OCI-LY7 (cell line): ENCODE measurements around the gene STK33. TPM values are rescaled to one million over a fixed set of nuclear protein-coding genes. Genes with fewer than 3 reads are reported as not detected.

Experiments used
- BruUV-seq: library from RNA; stranded (reverse); fragments of 400-500 nt; replicated peaks from 2 replicates; lab custom pipeline; 2021; lab: Mats Ljungman, UMichigan
- CTCF ChIA-PET: fragments of 300-600 bp; sonication (Branson Sonifier 250); formaldehyde crosslinking; loops from one replicate; lab custom pipeline; 2022; ENCODE audit warnings: antibody characterized with exemption; ENCODE audit not compliant: unreplicated experiment; lab: Charles Lee
- POLR2A ChIA-PET: fragments of 300-600 bp; sonication (Branson Sonifier 250); formaldehyde crosslinking; loops from one replicate; lab custom pipeline; 2022; ENCODE audit warnings: antibody characterized with exemption; lab: Charles Lee
- DNase-seq: peaks from one replicate; pipeline ENCODE4 v3.0.0-alpha.2; 2015; ENCODE audit warnings: low spot score
- H2AFZ ChIP-seq: fragments of 200-600 bp; sonication (generic), shearing (Covaris generic); 2 replicates; pipeline ENCODE4 v1.6.1; 2014; ENCODE audit warnings: mild to moderate bottlenecking, antibody characterized with exemption, low read length, moderate library complexity
- H3K27ac ChIP-seq: fragments of 200-600 bp; sonication (generic); 2 replicates; pipeline ENCODE4 v1.5.1; 2014; ENCODE audit warnings: mixed run types, low read depth, mild to moderate bottlenecking, moderate library complexity, low read length, inconsistent platforms; ENCODE audit not compliant: poor library complexity, severe bottlenecking
- H3K36me3 ChIP-seq: fragments of 200-600 bp; sonication (generic); 2 replicates; pipeline ENCODE4 v1.6.1; 2014; ENCODE audit warnings: mild to moderate bottlenecking, antibody characterized with exemption, low read length, moderate library complexity, mixed read lengths; ENCODE audit not compliant: insufficient read depth
- H3K4me1 ChIP-seq: fragments of 200-600 bp; sonication (generic); 2 replicates; pipeline ENCODE4 v1.5.1; 2014; ENCODE audit warnings: mild to moderate bottlenecking, low read length; ENCODE audit not compliant: insufficient read depth, poor library complexity, severe bottlenecking
- H3K4me2 ChIP-seq: fragments of 200-600 bp; sonication (generic); 2 replicates; pipeline ENCODE4 v1.6.1; 2014; ENCODE audit warnings: mild to moderate bottlenecking, low read length
- H3K4me3 ChIP-seq: fragments of 200-600 bp; sonication (generic); 2 replicates; pipeline ENCODE4 v1.5.1; 2014; ENCODE audit warnings: mild to moderate bottlenecking, low read depth, low read length; ENCODE audit not compliant: poor library complexity, severe bottlenecking
- H3K79me2 ChIP-seq: fragments of 200-600 bp; sonication (generic); 2 replicates; pipeline ENCODE4 v1.6.1; 2016; ENCODE audit warnings: low read depth, mild to moderate bottlenecking, low read length, moderate library complexity, mixed read lengths; ENCODE audit not compliant: insufficient read depth
- H3K9me2 ChIP-seq: fragments of 200-600 bp; sonication (generic); 2 replicates; pipeline ENCODE4 v1.6.1; 2016; ENCODE audit warnings: mild to moderate bottlenecking, low read length, mixed read lengths; ENCODE audit not compliant: insufficient read depth
- H3K9me3 ChIP-seq: fragments of 200-600 bp; sonication (generic); 2 replicates; pipeline ENCODE4 v1.6.1; 2014; ENCODE audit warnings: mild to moderate bottlenecking, mixed run types, low read length, mixed read lengths
- H4K20me1 ChIP-seq: fragments of 200-600 bp; sonication (generic); 2 replicates; pipeline ENCODE4 v1.6.1; 2014; ENCODE audit warnings: mild to moderate bottlenecking, antibody characterized with exemption, low read length, moderate library complexity, mixed read lengths; ENCODE audit not compliant: insufficient read depth
- EZH2phosphoT487 ChIP-seq: fragments of 200-600 bp; sonication (generic); IDR thresholded peaks from 2 replicates; pipeline ENCODE4 v1.6.1; 2018; ENCODE audit warnings: low read depth, borderline replicate concordance, mild to moderate bottlenecking, mixed run types, antibody characterized with exemption, low read length, moderate library complexity, mixed read lengths
- intact Hi-C: fragments of 100-400 bp; cut with micrococcal nuclease; formaldehyde crosslinking; loops from one replicate; pipeline ENCODE4 v1.10.0; 2022; ENCODE audit not compliant: unreplicated experiment
- total RNA-seq, 2 experiments: library from RNA; depleted of rRNA in 1 of 2; stranded (reverse); fragments of >200 nt in 1 of 2; shearing (Covaris generic) in 1 of 2; gene quantifications; 2 replicates each; pipeline ENCODE4 v1.2.3, GENCODE V29; 2014 to 2022
- TF ChIP-seq, protein P1 (sequence below): fragments of 200-600 bp; sonication (generic); conservative IDR thresholded peaks from 2 replicates; pipeline ENCODE4 v1.5.1; 2014; ENCODE audit warnings: mild to moderate bottlenecking, antibody characterized with exemption, low read length, moderate library complexity, mixed read lengths

Gene STK33
- total RNA-seq, 2 experiments from 2014 or later = 0.73 TPM; not detected in 1

DNA sequence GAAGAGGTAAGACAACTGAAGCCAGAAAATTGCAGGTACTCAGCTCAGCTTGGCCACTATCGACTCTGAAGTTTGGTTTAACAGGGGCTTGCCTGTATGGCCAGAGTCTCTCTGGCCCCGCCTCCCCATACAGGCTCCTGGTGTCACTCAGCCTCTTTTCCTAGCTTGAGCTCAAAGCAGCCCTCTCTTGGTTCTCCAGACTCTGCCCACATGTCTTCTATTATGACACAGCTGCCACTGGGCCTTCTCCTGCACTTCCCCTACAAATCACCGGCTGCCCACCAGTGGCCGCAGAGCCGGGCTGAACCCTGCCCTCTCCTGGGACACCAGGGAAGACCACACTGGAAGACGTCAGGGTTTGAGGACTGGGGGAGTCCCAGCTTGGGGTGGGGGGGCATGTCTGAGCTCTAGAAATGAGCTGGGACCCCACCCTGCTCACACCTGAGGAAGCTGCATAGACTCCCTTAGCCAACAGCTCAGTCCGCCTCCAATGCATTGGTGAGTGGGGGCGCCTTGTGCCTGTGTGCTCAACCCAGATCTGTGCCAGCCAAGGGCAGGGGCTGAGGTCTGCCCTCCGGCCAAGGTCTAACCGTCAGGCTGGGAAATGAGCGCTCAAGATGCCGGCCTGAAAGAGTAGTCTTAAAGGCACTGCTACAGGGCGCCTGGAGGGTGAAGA is 236.0 kb downstream of the STK33 start:
- no peak for TF ChIP-seq EZH2phosphoT487
- TF ChIP-seq, protein P1, sequence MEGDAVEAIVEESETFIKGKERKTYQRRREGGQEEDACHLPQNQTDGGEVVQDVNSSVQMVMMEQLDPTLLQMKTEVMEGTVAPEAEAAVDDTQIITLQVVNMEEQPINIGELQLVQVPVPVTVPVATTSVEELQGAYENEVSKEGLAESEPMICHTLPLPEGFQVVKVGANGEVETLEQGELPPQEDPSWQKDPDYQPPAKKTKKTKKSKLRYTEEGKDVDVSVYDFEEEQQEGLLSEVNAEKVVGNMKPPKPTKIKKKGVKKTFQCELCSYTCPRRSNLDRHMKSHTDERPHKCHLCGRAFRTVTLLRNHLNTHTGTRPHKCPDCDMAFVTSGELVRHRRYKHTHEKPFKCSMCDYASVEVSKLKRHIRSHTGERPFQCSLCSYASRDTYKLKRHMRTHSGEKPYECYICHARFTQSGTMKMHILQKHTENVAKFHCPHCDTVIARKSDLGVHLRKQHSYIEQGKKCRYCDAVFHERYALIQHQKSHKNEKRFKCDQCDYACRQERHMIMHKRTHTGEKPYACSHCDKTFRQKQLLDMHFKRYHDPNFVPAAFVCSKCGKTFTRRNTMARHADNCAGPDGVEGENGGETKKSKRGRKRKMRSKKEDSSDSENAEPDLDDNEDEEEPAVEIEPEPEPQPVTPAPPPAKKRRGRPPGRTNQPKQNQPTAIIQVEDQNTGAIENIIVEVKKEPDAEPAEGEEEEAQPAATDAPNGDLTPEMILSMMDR = no peak
- no peaks in the 10 kb centered on the region for H4K20me1 ChIP-seq
- intact Hi-C loops = no loop called here
- no peaks in the 10 kb centered on the region for H3K79me2 ChIP-seq
- H3K4me1 ChIP-seq = no peaks in the 10 kb centered on the region
- no peaks in the 10 kb centered on the region for H3K9me3 ChIP-seq
- no TSS peak for BruUV-seq
- H3K4me2 ChIP-seq = no peak overlapping the region
- DNase-seq = no peak
- ChIA-PET POLR2A (no interaction called here), CTCF (no interaction called here)
- no peak overlapping the region for H3K27ac ChIP-seq
- no peak overlapping the region for H2AFZ ChIP-seq
- no peak overlapping the region for H3K4me3 ChIP-seq
- H3K9me2 ChIP-seq = no peaks in the 10 kb centered on the region
- no peaks in the 10 kb centered on the region for H3K36me3 ChIP-seq

DNA sequence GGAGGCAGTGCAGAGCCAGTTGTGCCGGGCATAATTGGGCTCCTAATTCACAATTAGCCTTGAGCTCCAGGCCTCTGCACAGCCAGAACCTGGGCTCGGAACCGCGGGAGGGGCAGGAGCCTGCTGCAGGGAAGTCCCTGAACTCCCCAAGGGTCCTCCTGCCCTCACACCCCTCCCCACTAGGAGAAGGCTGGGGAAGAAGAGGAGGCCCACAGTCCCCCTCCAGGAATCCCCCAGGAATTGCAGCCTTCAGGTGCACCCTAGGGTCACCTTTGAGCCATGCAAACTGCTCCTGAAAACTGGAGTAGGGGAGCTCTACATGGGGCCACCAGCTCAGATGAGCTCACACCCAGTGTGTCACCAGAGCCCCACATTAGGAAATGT is 236.5 kb downstream of the STK33 start:
- Histone ChIP-seq H3K4me1 (no peaks in the 10 kb centered on the region), H3K4me2 (no peak overlapping the region), H3K27ac (no peak overlapping the region), H2AFZ (no peak overlapping the region), H3K9me2 (no peaks in the 10 kb centered on the region), H3K36me3 (no peaks in the 10 kb centered on the region), H4K20me1 (no peaks in the 10 kb centered on the region), H3K79me2 (no peaks in the 10 kb centered on the region), H3K4me3 (no peak overlapping the region), H3K9me3 (no peaks in the 10 kb centered on the region)
- ChIA-PET POLR2A (no interaction called here), CTCF (no interaction called here)
- DNase-seq = no peak
- no TSS peak for BruUV-seq
- intact Hi-C loops = no loop called here
- TF ChIP-seq, protein P1 = no peak
- no peak for TF ChIP-seq EZH2phosphoT487

DNA sequence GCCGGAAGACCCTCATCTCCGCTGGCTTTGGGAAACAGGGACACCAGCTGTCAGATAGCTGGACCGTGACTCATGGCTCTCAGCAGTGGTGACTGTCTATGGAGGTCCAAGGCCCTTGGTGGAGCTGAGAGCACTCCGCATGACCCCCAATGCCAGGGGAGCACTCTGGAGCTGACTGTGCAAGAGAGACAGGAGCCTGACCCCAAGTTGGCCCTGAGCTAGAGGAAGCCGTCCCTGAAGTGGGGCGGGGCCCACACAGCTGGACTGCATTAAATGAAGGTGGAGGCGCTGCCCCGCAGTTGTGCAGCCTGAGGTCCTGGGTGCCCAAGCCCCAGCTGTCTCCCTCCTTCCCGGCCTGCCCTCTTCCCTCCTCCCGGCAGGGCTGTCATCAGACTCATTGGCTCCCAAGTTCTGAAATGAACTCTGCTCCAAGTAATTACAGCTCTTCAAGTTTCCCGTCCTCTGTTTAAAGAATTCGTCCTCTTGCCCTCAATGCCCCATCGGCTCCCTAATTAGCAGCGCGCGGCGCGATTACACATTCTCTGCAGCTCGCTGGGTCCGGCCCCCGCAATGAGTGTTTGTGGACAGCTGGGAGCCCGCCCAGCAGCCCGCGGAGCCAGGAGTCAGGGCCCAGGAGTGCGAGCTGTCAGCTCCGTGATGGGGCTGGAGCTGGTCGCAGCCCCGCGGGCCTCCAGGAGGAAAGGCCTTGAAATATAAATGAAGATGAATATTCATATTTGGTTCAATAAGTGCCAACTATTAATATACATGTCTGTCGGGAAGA is 237.1 kb downstream of the STK33 start:
- no peaks in the 10 kb centered on the region for H3K9me2 ChIP-seq
- CTCF ChIA-PET = no interaction called here
- H3K9me3 ChIP-seq = no peaks in the 10 kb centered on the region
- TF ChIP-seq, protein P1 = no peak
- no peak for TF ChIP-seq EZH2phosphoT487
- no peaks in the 10 kb centered on the region for H3K79me2 ChIP-seq
- H4K20me1 ChIP-seq = no peaks in the 10 kb centered on the region
- H3K36me3 ChIP-seq = no peaks in the 10 kb centered on the region
- H3K4me3 ChIP-seq = no peak overlapping the region
- no TSS peak for BruUV-seq
- H3K4me1 ChIP-seq = no peaks in the 10 kb centered on the region
- H3K4me2 ChIP-seq = no peak overlapping the region
- H2AFZ ChIP-seq = no peak overlapping the region
- POLR2A ChIA-PET = no interaction called here
- H3K27ac ChIP-seq = no peak overlapping the region
- intact Hi-C loops = no loop called here
- no peak for DNase-seq
